Measurements from ENCODE around the gene MYADML2.

Gene MYADML2

GRCh38 chr17:81898029-81898866 is 48.8 kb downstream of the MYADML2 start:
- no peak for DNase-seq (ENCODE audit: low spot score)

GRCh38 chr17:81895400-81895799 is 51.6 kb downstream of the MYADML2 start:
- no peak for DNase-seq (ENCODE audit: low spot score)

GRCh38 chr17:81891303-81891552 is 55.8 kb downstream of the MYADML2 start:
- no peak for DNase-seq (ENCODE audit: low spot score)

GRCh38 chr17:81890447-81891302 is 56.4 kb downstream of the MYADML2 start:
- DNase-seq (ENCODE audit: low spot score) = no peak
